BE2C (cell line): ENCODE results near the gene LCNL1.

Source experiments
- DNase-seq: peaks from one replicate; pipeline ENCODE4 v3.0.0-alpha.2; 2020
- H3K27me3 ChIP-seq: fragments of 250-450 bp; sonication (Bioruptor Pico); 2 replicates; pipeline ENCODE4 v1.5.1; 2020; ENCODE audit warnings: mild to moderate bottlenecking
- H3K36me3 ChIP-seq: fragments of 250-450 bp; sonication (Bioruptor Pico); 2 replicates; pipeline ENCODE4 v1.5.1; 2020; ENCODE audit warnings: mild to moderate bottlenecking
- H3K4me1 ChIP-seq: fragments of 250-450 bp; sonication (Bioruptor Pico); 2 replicates; pipeline ENCODE4 v1.5.1; 2020
- H3K4me3 ChIP-seq: 2 replicates; pipeline ENCODE4 v1.5.1; 2011; ENCODE audit warnings: low read depth, low read length
- H3K9me3 ChIP-seq: fragments of 250-450 bp; sonication (Bioruptor Pico); 2 replicates; pipeline ENCODE4 v1.5.1; 2020
- TF ChIP-seq, protein P1 (sequence below): IDR thresholded peaks from 2 replicates; pipeline ENCODE4 v1.5.1; 2012; ENCODE audit warnings: mild to moderate bottlenecking, low read depth, low read length

Gene LCNL1

DNA sequence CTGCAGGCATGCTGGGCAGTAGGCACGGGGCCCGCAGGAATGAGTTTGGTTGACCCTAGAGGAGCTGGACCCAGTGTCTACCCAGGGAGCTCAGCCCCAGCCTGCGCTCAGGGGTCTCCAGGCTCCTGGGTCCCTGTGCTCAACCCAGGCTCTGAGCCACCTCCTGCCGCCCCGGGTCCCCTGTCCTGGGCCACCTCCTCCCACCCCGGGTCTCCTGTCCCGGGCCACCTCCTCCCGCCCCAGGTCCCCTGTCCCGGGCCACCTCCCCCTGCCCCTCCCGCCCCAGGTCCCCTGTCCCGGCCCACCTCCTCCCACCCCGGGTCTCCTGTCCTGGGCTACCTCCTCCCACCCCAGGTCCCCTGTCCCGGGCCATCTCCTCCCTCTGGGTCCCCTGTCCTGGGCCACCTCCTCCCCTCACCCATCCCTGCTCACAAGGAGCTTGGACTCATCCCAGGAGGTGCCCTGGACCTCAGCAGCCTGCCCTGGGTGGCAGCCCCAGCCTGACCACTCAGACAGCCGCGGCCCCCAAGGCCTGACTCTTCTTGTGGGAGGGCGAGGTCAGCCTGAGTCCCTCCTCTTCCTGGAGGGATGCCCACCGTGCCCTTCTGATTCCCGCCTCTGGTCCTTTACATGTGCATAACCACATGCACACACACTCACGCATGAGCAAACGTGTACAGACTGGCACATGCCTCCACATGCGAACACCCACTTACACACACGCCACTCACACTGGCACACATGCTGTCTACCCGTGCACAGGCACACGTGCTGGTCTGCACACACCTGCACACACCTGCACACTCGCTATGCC is 28.3 kb upstream of the LCNL1 start:
- Histone ChIP-seq H3K27me3 (no peaks in the 10 kb centered on the region), H3K4me1 (peaks cover 10% of the 10 kb centered on the region), H3K36me3 (no peaks in the 10 kb centered on the region), H3K4me3 (no peak overlapping the region), H3K9me3 (no peaks in the 10 kb centered on the region)
- DNase-seq, result no peak
- TF ChIP-seq, protein P1, sequence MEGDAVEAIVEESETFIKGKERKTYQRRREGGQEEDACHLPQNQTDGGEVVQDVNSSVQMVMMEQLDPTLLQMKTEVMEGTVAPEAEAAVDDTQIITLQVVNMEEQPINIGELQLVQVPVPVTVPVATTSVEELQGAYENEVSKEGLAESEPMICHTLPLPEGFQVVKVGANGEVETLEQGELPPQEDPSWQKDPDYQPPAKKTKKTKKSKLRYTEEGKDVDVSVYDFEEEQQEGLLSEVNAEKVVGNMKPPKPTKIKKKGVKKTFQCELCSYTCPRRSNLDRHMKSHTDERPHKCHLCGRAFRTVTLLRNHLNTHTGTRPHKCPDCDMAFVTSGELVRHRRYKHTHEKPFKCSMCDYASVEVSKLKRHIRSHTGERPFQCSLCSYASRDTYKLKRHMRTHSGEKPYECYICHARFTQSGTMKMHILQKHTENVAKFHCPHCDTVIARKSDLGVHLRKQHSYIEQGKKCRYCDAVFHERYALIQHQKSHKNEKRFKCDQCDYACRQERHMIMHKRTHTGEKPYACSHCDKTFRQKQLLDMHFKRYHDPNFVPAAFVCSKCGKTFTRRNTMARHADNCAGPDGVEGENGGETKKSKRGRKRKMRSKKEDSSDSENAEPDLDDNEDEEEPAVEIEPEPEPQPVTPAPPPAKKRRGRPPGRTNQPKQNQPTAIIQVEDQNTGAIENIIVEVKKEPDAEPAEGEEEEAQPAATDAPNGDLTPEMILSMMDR, result no peak

DNA sequence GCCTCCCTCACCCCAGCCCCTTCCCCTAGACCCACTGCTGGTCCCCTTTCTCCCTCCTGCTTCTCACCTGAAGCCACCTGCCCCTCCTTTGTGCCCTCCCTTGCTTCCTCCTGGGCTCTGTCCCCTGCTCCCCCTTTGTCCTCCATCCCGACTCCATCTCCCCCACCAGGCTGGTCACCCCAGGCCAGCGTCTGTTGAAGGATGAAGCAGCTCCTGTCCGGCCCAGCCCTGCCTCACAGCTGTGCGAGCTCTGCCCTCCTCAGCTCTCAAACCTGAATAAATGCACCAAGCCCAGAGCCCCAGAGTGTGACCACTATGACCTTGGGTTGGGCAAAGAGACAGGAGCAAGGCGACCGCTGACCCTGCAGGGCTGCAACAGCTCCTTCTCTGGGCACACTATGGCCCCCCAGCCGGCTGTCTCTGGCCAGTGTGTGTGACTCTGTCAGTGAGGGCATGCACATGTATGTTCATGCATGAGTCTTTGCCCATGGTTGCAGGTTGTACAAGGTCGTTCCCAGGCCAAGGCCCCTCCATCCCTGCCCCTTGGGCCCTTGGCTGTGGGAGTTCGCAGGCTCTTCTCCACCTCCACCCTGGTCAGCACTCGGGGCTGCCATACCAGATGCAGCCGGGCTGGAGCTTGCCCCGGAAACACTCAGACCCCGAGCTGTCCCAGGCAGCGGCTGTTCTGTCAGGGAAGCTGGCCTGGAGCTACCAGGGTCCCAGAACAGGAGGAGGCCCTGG is 27.4 kb upstream of the LCNL1 start:
- no peak for DNase-seq
- Histone ChIP-seq H3K36me3 (no peaks in the 10 kb centered on the region), H3K9me3 (no peaks in the 10 kb centered on the region), H3K4me1 (peaks cover 9% of the 10 kb centered on the region), H3K4me3 (no peak overlapping the region), H3K27me3 (no peaks in the 10 kb centered on the region)
- TF ChIP-seq, protein P1, result no peak

DNA sequence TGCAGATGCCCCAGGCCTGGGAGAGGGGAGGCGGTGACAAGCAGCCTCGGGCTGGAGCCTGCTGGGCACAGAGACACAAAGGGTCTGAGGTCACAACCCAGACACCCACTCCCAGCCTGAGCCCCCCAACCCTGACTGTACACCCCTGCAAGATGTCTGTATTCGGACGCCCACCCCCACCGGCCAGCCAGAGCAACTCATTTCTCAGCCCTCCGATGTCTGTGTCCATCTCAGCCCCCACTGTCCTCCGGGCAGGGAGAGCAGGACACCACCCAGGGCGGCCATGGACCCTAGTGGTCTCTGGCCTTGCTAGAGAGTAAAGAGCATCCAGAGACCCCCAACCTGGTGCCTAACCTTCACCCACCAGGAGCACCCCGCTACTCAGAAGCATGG is 26.9 kb upstream of the LCNL1 start:
- TF ChIP-seq, protein P1, result no peak
- no peak for DNase-seq
- no peaks in the 10 kb centered on the region for H3K9me3 ChIP-seq
- no peaks in the 10 kb centered on the region for H3K27me3 ChIP-seq
- H3K4me3 ChIP-seq, result no peak overlapping the region
- no peaks in the 10 kb centered on the region for H3K36me3 ChIP-seq
- peaks cover 5% of the 10 kb centered on the region; the same call in 1 of the 2 replicates for H3K4me1 ChIP-seq

DNA sequence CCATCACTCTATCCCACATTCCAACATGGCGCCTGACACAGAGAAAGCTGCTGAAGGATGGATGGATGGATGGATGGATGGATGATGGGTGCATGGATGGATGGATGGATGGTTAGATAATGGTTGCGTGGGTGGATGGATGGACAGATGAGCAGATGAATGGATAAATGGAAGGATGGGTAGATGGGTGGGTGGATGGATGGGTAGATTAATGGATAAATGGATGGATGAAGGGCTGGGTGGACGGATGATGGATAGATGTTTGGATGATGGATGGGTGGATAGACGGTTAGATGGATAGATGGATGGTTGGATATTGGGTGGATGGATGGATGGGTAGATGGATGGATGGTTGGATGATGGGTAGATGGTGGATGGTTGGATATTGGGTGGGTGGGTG is 26.2 kb upstream of the LCNL1 start:
- no peak for DNase-seq
- no peak overlapping the region for H3K4me3 ChIP-seq
- no peaks in the 10 kb centered on the region for H3K27me3 ChIP-seq
- no peaks in the 10 kb centered on the region for H3K36me3 ChIP-seq
- TF ChIP-seq, protein P1, result no peak
- no peaks in the 10 kb centered on the region for H3K9me3 ChIP-seq
- H3K4me1 ChIP-seq, result peaks cover 5% of the 10 kb centered on the region; the same call in 1 of the 2 replicates

DNA sequence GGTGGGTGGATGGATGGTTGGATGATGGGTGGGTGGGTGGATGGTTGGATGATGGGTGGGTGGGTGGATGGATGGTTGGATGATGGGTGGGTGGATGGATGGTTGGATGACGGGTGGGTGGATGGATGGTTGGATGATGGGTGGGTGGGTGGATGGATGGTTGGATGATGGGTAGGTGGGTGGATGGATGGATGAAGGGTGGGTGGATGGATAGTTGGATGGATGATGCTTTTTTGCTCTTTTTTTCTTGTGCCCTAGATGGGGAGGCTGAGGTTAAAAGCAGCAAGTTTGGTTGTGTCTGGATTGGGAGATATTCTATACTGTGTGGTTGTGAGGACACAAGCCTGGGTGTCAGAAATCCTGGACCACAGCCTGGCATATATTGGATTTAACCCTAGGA is 25.3 kb upstream of the LCNL1 start:
- no peak for DNase-seq
- H3K4me3 ChIP-seq, result no peak overlapping the region
- no peaks in the 10 kb centered on the region for H3K9me3 ChIP-seq
- TF ChIP-seq, protein P1, result no peak
- no peaks in the 10 kb centered on the region for H3K36me3 ChIP-seq
- H3K27me3 ChIP-seq, result no peaks in the 10 kb centered on the region
- H3K4me1 ChIP-seq, result no peaks in the 10 kb centered on the region

DNA sequence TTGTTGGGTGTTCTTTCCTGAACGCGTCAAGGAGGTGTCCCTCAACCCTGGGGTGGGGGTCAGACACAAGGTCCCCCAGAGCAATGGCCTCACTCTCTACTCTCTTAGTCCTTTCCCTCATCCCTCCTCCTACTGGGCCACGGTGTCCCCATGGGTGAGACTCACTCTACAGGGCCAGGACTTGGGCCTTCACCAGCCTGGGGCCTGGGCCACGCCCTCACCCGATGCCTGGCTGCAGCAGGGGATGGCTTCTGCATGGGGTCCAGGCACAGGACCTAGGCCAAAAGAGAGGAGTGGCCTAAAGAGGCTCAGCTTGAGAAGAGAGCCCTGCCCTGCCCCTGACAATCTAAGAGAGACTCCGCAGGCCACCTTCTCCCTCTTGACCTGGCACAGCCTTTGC is 24.9 kb upstream of the LCNL1 start:
- TF ChIP-seq, protein P1, result no peak
- Histone ChIP-seq H3K36me3 (no peaks in the 10 kb centered on the region), H3K4me3 (no peak overlapping the region), H3K27me3 (no peaks in the 10 kb centered on the region), H3K9me3 (no peaks in the 10 kb centered on the region), H3K4me1 (no peaks in the 10 kb centered on the region)
- DNase-seq, result no peak
